ENCODE data around the gene DNASE1L2. TPM values are rescaled to one million over a fixed set of nuclear protein-coding genes. Genes with fewer than 3 reads are reported as not detected.

DNASE1L2 gene
- total and polyA plus RNA-seq, 2 of the 4 experiments (the other 2 are of a cell fraction), result 0.18 to 0.75 TPM

GRCh38 chr16:2197765-2198164 lies 38.5 kb upstream of the DNASE1L2 start:
- Histone ChIP-seq H2BK5ac (ENCODE audit: low read depth, low read length, poor library complexity, severe bottlenecking) (no peak overlapping the region), H4K91ac (ENCODE audit: insufficient read depth, low read depth, low read length) (no peak overlapping the region), H2BK15ac (ENCODE audit: low read depth, low read length) (no peak overlapping the region), H3K4ac (ENCODE audit: low read depth, low read length) (no peak overlapping the region), H3K27ac (ENCODE audit: insufficient read depth, low read length) (no peak overlapping the region), H2BK120ac (ENCODE audit: low read depth, low read length) (no peak overlapping the region), H3K4me2 (ENCODE audit: low read depth, low read length) (no peak overlapping the region), H4K20me1 (ENCODE audit: insufficient read depth, low read length) (no peaks in the 10 kb centered on the region; the same call in 1 of the 2 replicates), H2AK9ac (replicated peaks; ENCODE audit: low read depth, low read length, poor library complexity) (no peak overlapping the region), H3K79me1 (ENCODE audit: low read depth in 1 of 2, low read length in 2 of 2) (no peaks in the 10 kb centered on the region), H4K5ac (ENCODE audit: low read depth, low read length) (no peak overlapping the region), H2AFZ (replicated peaks; ENCODE audit: low read length, poor library complexity) (no peak overlapping the region), H2BK20ac (ENCODE audit: low read depth, low read length) (no peak overlapping the region), H3K9me1 (ENCODE audit: insufficient read depth, low read length) (no peaks in the 10 kb centered on the region), H3K4me3 (ENCODE audit: insufficient read depth, low read depth, low read length) (no peak overlapping the region), H3K56ac (ENCODE audit: extremely low read depth, insufficient read depth, low read length) (no peak overlapping the region), H3K18ac (ENCODE audit: low read depth, low read length) (no peak overlapping the region), H3K14ac (replicated peaks; ENCODE audit: low read depth, low read length) (no peak overlapping the region), H3K27me3 (ENCODE audit: control insufficient read depth, insufficient read depth, low read length) (peaks cover 67% of the 10 kb centered on the region), H4K8ac (ENCODE audit: low read depth in 2 of 2, low read length in 2 of 2) (no peak overlapping the region), H3K23ac (ENCODE audit: low read depth, low read length) (no peak overlapping the region), H3K4me1 (ENCODE audit: control insufficient read depth, insufficient read depth, low read length) (no peaks in the 10 kb centered on the region), H2AK5ac (ENCODE audit: low read depth, low read length) (no peak overlapping the region), H3K36me3 (ENCODE audit: control insufficient read depth, insufficient read depth, low read length) (no peaks in the 10 kb centered on the region), H3K9me3 (ENCODE audit: control insufficient read depth, insufficient read depth, low read length) (no peaks in the 10 kb centered on the region), H3K9ac (ENCODE audit: low read depth, low read length) (no peak overlapping the region)
- dilution Hi-C loops (cut with HindIII; ENCODE audit: low sequenced_read_pairs, unreplicated experiment) (no loop called here), in situ Hi-C loops (cut with MboI; ENCODE audit: low sequenced_read_pairs) (no loop called here), intact Hi-C loops (cut with micrococcal nuclease) (no loop called here)
- ATAC-seq (ENCODE audit: low read depth), result no peak
- CTCF ChIA-PET, result no interaction called here
- no peak for TF ChIP-seq CTCF (conservative IDR thresholded peaks at IDR 0.05; ENCODE audit: low read depth, low read length)
- TF ChIP-seq CEBPB (IDR thresholded peaks at IDR 0.05; ENCODE audit: low read depth, low read length), result no peak
- no peak for TF ChIP-seq RFX5 (IDR thresholded peaks at IDR 0.05; ENCODE audit: low read depth, low read length)
- TF ChIP-seq MXI1 (IDR thresholded peaks at IDR 0.05; ENCODE audit: borderline replicate concordance, low read depth, low read length), result no peak
- no peak for TF ChIP-seq USF2 (IDR thresholded peaks at IDR 0.05; ENCODE audit: low read depth, low read length)
- no peak for TF ChIP-seq CHD1 (IDR thresholded peaks at IDR 0.05; ENCODE audit: low read depth, low read length)
- no peak for TF ChIP-seq MAZ (IDR thresholded peaks at IDR 0.05; ENCODE audit: borderline replicate concordance, low read depth, low read length)
- no peak for TF ChIP-seq NFE2L2 (IDR thresholded peaks at IDR 0.05; ENCODE audit: low read depth, low read length)
- no peak for TF ChIP-seq FOS (IDR thresholded peaks at IDR 0.05; ENCODE audit: low read depth, low read length)
- no peak for TF ChIP-seq SMC3 (IDR thresholded peaks at IDR 0.05; ENCODE audit: low read depth, low read length)
- no peak for TF ChIP-seq POLR2A (IDR thresholded peaks at IDR 0.05; ENCODE audit: low read depth, low read length)
- TF ChIP-seq ELK1 (IDR thresholded peaks at IDR 0.05; ENCODE audit: borderline replicate concordance, low read depth, low read length), result no peak
- no peak for TF ChIP-seq RCOR1 (IDR thresholded peaks at IDR 0.05; ENCODE audit: insufficient replicate concordance, low read length)
- TF ChIP-seq MAFK (IDR thresholded peaks at IDR 0.05; ENCODE audit: low read depth, low read length), result no peak
- TF ChIP-seq RAD21 (IDR thresholded peaks at IDR 0.05; ENCODE audit: low read length), result no peak
- TF ChIP-seq BHLHE40 (IDR thresholded peaks at IDR 0.05; ENCODE audit: low read depth, low read length), result no peak
- POLR2A ChIA-PET (ENCODE audit: unreplicated experiment), result no interaction called here
- BruUV-seq (replicated peaks), result no TSS peak
- no peak for DNase-seq
- WGBS, 2 experiments (ENCODE audit: extremely low coverage in 2 of 2, insufficient read length in 1 of 2), result 67% methylated on average over 1 of the region's 6 CpGs; no CpG with 5 or more reads in 1 of the 2 experiments

All from IMR-90 (cell line).